Prostate gland (tissue), 2 donors: ENCODE data around the gene PSMD6.

Experiments
- CTCF ChIP-seq, 4 experiments: fragments of 200-600 bp in 2 of 4; fragments of 450-650 bp in 2 of 4; sonication (generic) in 2 of 4; IDR thresholded peaks; 1 replicate in 3 of 4; 2 replicates in 1 of 4; pipeline ENCODE4 v1.5.1; 2016 to 2019; ENCODE audit warnings: antibody characterized with exemption in 4 of 4, mild to moderate bottlenecking in 2 of 4, moderate library complexity in 2 of 4
- POLR2A ChIP-seq: fragments of 450-650 bp; IDR thresholded peaks from one replicate; pipeline ENCODE4 v1.6.1; 2016; ENCODE audit warnings: antibody characterized with exemption, mild to moderate bottlenecking

GRCh38 chr3:63972987-63973386 is 50.3 kb downstream of the PSMD6 start:
- TF ChIP-seq CTCF (IDR thresholded peaks at IDR 0.05) (no peak), POLR2A (no peak)
